HG02885 (cell line): ENCODE results near the gene PRKRIP1.
A peak's percentile ranks its signal among the peaks of the same experiment; 100 is the strongest.
"Not testable (repeated sequence)": the region's sequence is repeated elsewhere in the genome, so short reads cannot be mapped to it uniquely, and the experiment has no call there.

Source experiments
- ATAC-seq: cut with Tn5 transposase; IDR thresholded peaks from one replicate; pipeline ENCODE4 v1.9.1; 2021; ENCODE audit warnings: mild to moderate bottlenecking; ENCODE audit not compliant: unreplicated experiment, poor library complexity

Gene PRKRIP1

GRCh38 chr7:102454468-102454867 lies 58.3 kb downstream of the PRKRIP1 start:
- ATAC-seq: no peak

- not testable (repeated sequence) for ATAC-seq
Observed at GRCh38 chr7:102454932-102455331, 58.8 kb downstream of the PRKRIP1 start.

GRCh38 chr7:102455596-102455995 lies 59.4 kb downstream of the PRKRIP1 start:
- no peak for ATAC-seq

GRCh38 chr7:102456327-102456726 lies 60.2 kb downstream of the PRKRIP1 start:
- ATAC-seq: no peak

GRCh38 chr7:102457352-102457924 lies 61.3 kb downstream of the PRKRIP1 start:
- ATAC-seq: no peak

GRCh38 chr7:102459221-102459844 lies 63.2 kb downstream of the PRKRIP1 start:
- no peak for ATAC-seq

GRCh38 chr7:102460467-102460866 lies 64.3 kb downstream of the PRKRIP1 start:
- no peak for ATAC-seq

GRCh38 chr7:102463841-102464576 lies 67.8 kb downstream of the PRKRIP1 start:
- ATAC-seq: no peak

GRCh38 chr7:102464577-102465280 lies 68.6 kb downstream of the PRKRIP1 start, which contains the start of the genes ALKBH4 and LRWD1:
Gene ALKBH4 (minus strand): TSS chr7:102464863. CDS start chr7:102464836, 27 bp downstream.
Gene LRWD1 (plus strand): TSS chr7:102464984. CDS start chr7:102465081, 97 bp downstream.
- peak; percentile 94 for ATAC-seq

GRCh38 chr7:102466097-102466496 lies 69.9 kb downstream of the PRKRIP1 start:
- ATAC-seq: no peak

GRCh38 chr7:102467581-102468477 lies 71.7 kb downstream of the PRKRIP1 start:
- no peak for ATAC-seq

- ATAC-seq: no peak
Observed at GRCh38 chr7:102468478-102469350, 72.6 kb downstream of the PRKRIP1 start.

GRCh38 chr7:102469351-102469971 lies 73.3 kb downstream of the PRKRIP1 start:
- no peak for ATAC-seq

- ATAC-seq: no peak
Observed at GRCh38 chr7:102469972-102470825, 74.0 kb downstream of the PRKRIP1 start.

- ATAC-seq: no peak
Observed at GRCh38 chr7:102471791-102472125, 75.6 kb downstream of the PRKRIP1 start.

- ATAC-seq: no peak
Observed at GRCh38 chr7:102472126-102473041, 76.2 kb downstream of the PRKRIP1 start.
